Measurements from ENCODE around the gene NFKB2. TPM values are rescaled to one million over a fixed set of nuclear protein-coding genes. Genes with fewer than 3 reads are reported as not detected.

NFKB2 gene
- total RNA-seq, 3 donors from 2014 or later, result 26.9 to 72.2 (median 29.0) TPM

DNA sequence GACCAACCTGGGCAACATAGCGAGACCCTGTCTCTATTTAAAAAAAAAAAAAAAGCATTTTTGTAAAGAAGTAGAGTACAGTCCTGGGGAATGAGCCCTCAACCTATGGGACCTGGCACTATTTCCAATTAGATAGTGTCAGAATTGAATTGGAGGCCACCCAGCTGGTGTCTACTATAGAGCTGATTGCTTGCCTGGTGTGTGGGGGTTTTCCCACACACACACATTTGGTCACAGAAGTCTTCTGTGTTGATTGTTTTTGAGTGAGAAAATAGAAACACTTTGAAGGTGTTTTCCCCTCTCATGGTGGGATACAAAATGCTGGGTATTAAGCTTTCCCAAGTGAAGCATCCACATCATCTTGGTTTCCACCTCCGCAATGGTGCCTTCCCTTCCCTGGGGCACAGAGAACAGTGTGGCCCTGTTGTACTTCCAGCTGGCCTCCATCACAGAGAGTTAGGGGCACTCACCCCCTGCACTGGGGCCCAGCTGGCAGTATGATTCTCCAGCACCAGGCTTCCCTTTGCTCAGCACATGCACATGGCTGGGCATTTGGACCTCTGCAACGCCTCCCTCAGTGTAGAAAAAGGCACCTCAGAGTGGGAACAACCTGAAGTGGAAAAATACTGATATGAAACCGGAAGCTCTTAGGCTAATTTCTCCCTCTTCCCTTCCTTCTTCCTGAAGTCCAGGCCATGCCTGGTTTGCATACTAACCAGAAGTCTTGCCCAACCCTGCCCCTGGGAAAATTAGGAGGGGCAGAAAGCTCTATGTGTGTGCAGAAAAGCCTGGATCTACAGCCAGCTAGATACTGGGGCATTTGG lies 10.7 kb upstream of the NFKB2 start:
- intact Hi-C loops (cut with DNase I, micrococcal nuclease), result no loop called here
- peak; percentile 72 for ATAC-seq
- no peak for DNase-seq
- Histone ChIP-seq H3K36me3 (ENCODE audit: low read depth) (peaks cover under 1% of the 10 kb centered on the region), H3K4me1 (ENCODE audit: low read depth) (no peaks in the 10 kb centered on the region), H3K9me3 (no peaks in the 10 kb centered on the region), H3K4me3 (no peak overlapping the region)
- TF ChIP-seq, protein P1, sequence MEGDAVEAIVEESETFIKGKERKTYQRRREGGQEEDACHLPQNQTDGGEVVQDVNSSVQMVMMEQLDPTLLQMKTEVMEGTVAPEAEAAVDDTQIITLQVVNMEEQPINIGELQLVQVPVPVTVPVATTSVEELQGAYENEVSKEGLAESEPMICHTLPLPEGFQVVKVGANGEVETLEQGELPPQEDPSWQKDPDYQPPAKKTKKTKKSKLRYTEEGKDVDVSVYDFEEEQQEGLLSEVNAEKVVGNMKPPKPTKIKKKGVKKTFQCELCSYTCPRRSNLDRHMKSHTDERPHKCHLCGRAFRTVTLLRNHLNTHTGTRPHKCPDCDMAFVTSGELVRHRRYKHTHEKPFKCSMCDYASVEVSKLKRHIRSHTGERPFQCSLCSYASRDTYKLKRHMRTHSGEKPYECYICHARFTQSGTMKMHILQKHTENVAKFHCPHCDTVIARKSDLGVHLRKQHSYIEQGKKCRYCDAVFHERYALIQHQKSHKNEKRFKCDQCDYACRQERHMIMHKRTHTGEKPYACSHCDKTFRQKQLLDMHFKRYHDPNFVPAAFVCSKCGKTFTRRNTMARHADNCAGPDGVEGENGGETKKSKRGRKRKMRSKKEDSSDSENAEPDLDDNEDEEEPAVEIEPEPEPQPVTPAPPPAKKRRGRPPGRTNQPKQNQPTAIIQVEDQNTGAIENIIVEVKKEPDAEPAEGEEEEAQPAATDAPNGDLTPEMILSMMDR (IDR thresholded peaks at IDR 0.05), result no peak

DNA sequence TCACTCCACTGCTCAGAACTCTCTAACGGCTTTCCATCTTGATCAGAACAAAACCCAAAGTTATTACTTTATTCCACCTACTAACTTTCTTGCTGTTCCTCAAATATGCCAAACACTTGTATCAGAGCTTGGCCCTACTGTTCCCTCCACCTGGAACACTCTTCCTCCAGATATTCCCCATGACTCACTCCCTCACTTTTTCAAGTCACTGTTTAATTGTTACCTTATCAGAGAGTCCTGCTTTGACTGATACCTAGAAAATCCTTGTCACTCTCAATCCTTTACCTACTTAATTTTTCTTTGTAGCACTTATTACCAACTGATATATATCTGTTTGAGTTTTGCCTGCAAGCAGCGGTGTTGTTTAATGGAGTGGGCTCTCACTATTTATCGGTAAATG lies 5.6 kb upstream of the NFKB2 start:
- Histone ChIP-seq H3K4me1 (ENCODE audit: low read depth) (peaks cover 5% of the 10 kb centered on the region), H3K4me3 (no peak overlapping the region), H3K36me3 (ENCODE audit: low read depth) (no peaks in the 10 kb centered on the region), H3K9me3 (no peaks in the 10 kb centered on the region)
- TF ChIP-seq, protein P1 (IDR thresholded peaks at IDR 0.05), result no peak
- DNase-seq (no peak), ATAC-seq (no peak)
- intact Hi-C loops (cut with DNase I, micrococcal nuclease), result no loop called here

DNA sequence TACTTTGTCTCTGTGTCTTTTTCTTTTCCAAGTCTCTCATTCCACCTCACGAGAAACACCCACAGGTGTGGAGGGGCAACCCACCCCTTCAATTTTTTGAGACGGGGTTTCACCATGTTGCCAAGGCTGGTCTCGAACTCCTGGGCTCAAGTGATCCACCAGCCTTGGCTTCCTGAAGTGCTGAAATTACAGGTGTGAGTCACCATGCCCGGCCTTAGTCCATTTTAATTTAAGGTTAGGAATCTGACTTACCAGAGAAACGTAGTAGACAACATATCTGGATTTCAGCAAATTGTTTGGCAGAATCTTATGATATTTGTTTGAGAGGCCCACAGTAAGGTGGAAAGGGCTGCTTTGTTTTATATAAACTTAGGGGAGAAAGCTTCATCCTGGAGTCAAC lies 3.2 kb upstream of the NFKB2 start:
- Histone ChIP-seq H3K9me3 (no peaks in the 10 kb centered on the region), H3K4me1 (ENCODE audit: low read depth) (peaks cover 14% of the 10 kb centered on the region), H3K4me3 (no peak overlapping the region), H3K36me3 (ENCODE audit: low read depth) (no peaks in the 10 kb centered on the region)
- no peak for DNase-seq
- no peak for ATAC-seq
- TF ChIP-seq, protein P1 (IDR thresholded peaks at IDR 0.05), result no peak
- intact Hi-C loops (cut with DNase I, micrococcal nuclease), result no loop called here

DNA sequence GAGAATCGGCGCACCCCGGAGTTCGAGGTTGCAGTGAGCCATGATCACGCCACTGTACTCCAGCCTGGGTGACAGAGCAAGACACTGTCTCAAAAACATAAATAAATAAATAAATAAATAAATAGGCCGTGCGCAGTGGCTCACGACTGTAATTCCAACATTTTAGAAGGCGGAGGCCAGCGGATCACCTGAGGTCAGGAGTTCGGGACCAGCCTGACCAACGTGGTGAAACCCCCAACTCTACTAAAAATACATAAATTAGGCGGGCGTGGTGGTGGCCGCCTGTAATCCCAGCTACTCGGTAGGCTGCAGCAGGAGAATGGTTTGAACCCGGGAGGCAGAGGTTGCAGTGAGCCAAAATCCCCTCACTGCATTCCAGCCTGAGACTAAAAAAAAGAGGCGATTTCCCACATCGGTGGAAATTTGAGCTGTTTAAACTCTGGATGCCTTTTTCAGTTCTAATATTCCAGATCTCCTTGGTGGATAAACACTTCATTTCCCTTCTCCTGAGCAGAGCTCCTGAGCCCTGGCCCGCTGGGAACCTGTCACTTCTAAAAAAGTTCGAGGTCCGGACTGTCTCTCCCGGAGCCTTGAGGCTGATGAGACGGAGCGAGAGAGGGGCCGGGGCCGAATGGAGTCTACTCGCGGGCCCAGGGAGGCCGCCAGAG lies 2.0 kb upstream of the NFKB2 start:
- intact Hi-C loops (cut with DNase I, micrococcal nuclease), result no loop called here
- peak overlapping the region; percentile 51 for H3K4me3 ChIP-seq
- peaks cover 14% of the 10 kb centered on the region for H3K4me1 ChIP-seq (ENCODE audit: low read depth)
- DNase-seq (peak in 1 of 3 donors; percentile 49), ATAC-seq (no peak)
- H3K36me3 ChIP-seq (ENCODE audit: low read depth), result no peaks in the 10 kb centered on the region
- no peaks in the 10 kb centered on the region for H3K9me3 ChIP-seq
- TF ChIP-seq, protein P1 (IDR thresholded peaks at IDR 0.05), result peak; percentile 84

DNA sequence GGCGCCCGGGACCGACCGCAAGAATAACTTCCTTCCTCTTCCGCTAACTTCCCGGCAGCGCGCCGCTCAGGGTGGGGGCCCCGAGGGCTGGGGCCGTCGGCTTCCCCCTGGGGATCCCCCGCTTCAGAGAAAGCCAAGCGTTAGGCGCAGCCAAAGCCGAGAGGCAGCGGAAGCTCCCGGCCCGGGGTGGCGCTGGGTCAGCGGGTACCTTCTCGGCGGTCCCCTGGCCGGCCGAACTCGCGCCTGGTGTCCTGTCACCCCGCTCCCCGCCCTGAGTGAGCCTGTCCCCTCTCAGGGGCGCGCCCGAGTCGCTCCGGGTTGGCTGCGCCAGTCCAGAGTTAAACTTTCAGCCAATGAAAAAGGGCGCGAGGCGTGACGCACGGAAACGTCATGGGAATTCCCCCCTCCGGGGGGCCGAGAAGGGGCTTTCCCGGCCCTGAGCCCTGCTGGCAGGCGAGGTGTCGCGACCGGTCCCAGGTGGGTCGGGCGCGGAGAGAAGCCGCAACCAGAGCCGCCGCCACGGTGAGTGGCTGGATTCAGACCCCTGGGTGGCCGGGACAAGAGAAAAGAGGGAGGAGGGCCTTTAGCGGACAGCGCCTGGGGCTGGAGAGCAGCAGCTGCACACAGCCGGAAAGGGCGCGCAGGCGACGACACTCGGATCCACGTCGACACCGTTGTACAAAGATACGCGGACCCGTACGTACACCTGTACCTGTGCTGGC lies 1.3 kb upstream of the NFKB2 start:
- intact Hi-C loops (cut with DNase I, micrococcal nuclease), result no loop called here
- Histone ChIP-seq H3K9me3 (no peaks in the 10 kb centered on the region), H3K36me3 (ENCODE audit: low read depth) (no peaks in the 10 kb centered on the region), H3K4me1 (ENCODE audit: low read depth) (peaks cover 14% of the 10 kb centered on the region), H3K4me3 (peak overlapping the region; percentile 51)
- ATAC-seq (peak; percentile 87), DNase-seq (peak; percentile 96 to 97 (median 96))
- TF ChIP-seq, protein P1 (IDR thresholded peaks at IDR 0.05), result no peak

Data from mucosa of descending colon (tissue), 3 donors.